Measurements from ENCODE around the gene BAX.
"Not testable (repeated sequence)": the region's sequence is repeated elsewhere in the genome, so short reads cannot be mapped to it uniquely, and the experiment has no call there.

Gene BAX
- 25.1 to 66.2 reads per million in 2 donors for total RNA-seq

- DNase-seq = peak; percentile 80
These were observed at the start of gene BAX for GRCh38 chr19:48954595-48955307. Gene BAX, plus strand, starts transcription at chr19:48954875. Its CDS starts 54 bp downstream, at chr19:48954929.

- DNase-seq = no peak
These were observed 49.0 kb upstream of the BAX start for GRCh38 chr19:48905664-48906063.

- DNase-seq = no peak
These were observed 48.4 kb upstream of the BAX start for GRCh38 chr19:48906324-48906723.

- DNase-seq = no peak
These were observed 47.0 kb upstream of the BAX start for GRCh38 chr19:48907671-48908070.

- not testable (repeated sequence) for DNase-seq
These were observed 45.1 kb upstream of the BAX start for GRCh38 chr19:48909424-48910077.

- no peak for DNase-seq
These were observed 43.9 kb upstream of the BAX start for GRCh38 chr19:48910803-48911202.

GRCh38 chr19:48913114-48913889 is 41.4 kb upstream of the BAX start:
- DNase-seq = no peak

- no peak for DNase-seq
These were observed 40.5 kb upstream of the BAX start for GRCh38 chr19:48914181-48914580.

GRCh38 chr19:48915757-48916156 is 38.9 kb upstream of the BAX start:
- no peak for DNase-seq

GRCh38 chr19:48918071-48918470 is 36.6 kb upstream of the BAX start:
- no peak for DNase-seq

GRCh38 chr19:48918801-48919247 is 35.9 kb upstream of the BAX start:
- DNase-seq = no peak

GRCh38 chr19:48919271-48919670 is 35.4 kb upstream of the BAX start:
- not testable (repeated sequence) for DNase-seq

- no peak for DNase-seq
These were observed 33.7 kb upstream of the BAX start for GRCh38 chr19:48920949-48921348.

GRCh38 chr19:48921721-48922500 is 32.8 kb upstream of the BAX start:
- DNase-seq = no peak

GRCh38 chr19:48922548-48923490 is 31.9 kb upstream of the BAX start:
- no peak for DNase-seq

- no peak for DNase-seq
These were observed 29.3 kb upstream of the BAX start for GRCh38 chr19:48925240-48925843.

GRCh38 chr19:48925890-48926289 is 28.8 kb upstream of the BAX start:
- DNase-seq = not testable (repeated sequence)

GRCh38 chr19:48926909-48927308 is 27.8 kb upstream of the BAX start:
- no peak for DNase-seq

GRCh38 chr19:48927692-48928091 is 27.0 kb upstream of the BAX start:
- DNase-seq = not testable (repeated sequence)

- DNase-seq = no peak
These were observed 26.3 kb upstream of the BAX start for GRCh38 chr19:48928164-48929025.

All from T-helper 9 cell (primary cell).